Testis (tissue), 3 donors: ENCODE results near the gene ABL1. TPM values are rescaled to one million over a fixed set of nuclear protein-coding genes. Genes with fewer than 3 reads are reported as not detected.

ENCODE experiments used
- DNase-seq: peaks from one replicate; pipeline ENCODE4 v3.0.0-alpha.2; 2019
- H3K27ac ChIP-seq, 2 donors: fragments of 200-600 bp; sonication (generic); one replicate each; pipeline ENCODE4 v1.5.1; 2019
- H3K27me3 ChIP-seq: fragments of 200-600 bp; sonication (generic); one replicate; pipeline ENCODE4 v1.5.1; 2019
- H3K36me3 ChIP-seq: fragments of 200-600 bp; sonication (generic); one replicate; pipeline ENCODE4 v1.5.1; 2017; ENCODE audit warnings: low read depth; ENCODE audit errors: missing control alignments
- H3K4me1 ChIP-seq: fragments of 200-600 bp; sonication (generic); one replicate; pipeline ENCODE4 v1.5.1; 2019
- H3K4me3 ChIP-seq, 2 donors: fragments of 200-600 bp; sonication (generic); one replicate each; pipeline ENCODE4 v1.5.1; 2017 to 2019
- H3K9me3 ChIP-seq: fragments of 200-600 bp; sonication (generic); one replicate; pipeline ENCODE4 v1.5.1; 2017
- CTCF ChIP-seq, 3 experiments: fragments of 450-650 bp in 2 of 3; fragments of 200-600 bp in 1 of 3; sonication (generic) in 1 of 3; IDR thresholded peaks; one replicate each; pipeline ENCODE4 v1.5.1; 2016 to 2019; ENCODE audit warnings: antibody characterized with exemption in 3 of 3, mild to moderate bottlenecking in 2 of 3, moderate library complexity in 1 of 3
- POLR2A ChIP-seq: fragments of 450-650 bp; IDR thresholded peaks from one replicate; pipeline ENCODE4 v1.6.1; 2017; ENCODE audit warnings: antibody characterized with exemption, mild to moderate bottlenecking, moderate library complexity
- WGBS, 2 donors: methylation state at CpG; one replicate each; pipeline ENCODE4 v1.1.5; 2018; 5-methylcytosine and 5-hydroxymethylcytosine counted together
- intact Hi-C: fragments of 100-400 bp; cut with DNase I; formaldehyde crosslinking; loops from one replicate; pipeline ENCODE4 v1.15.1; 2023; ENCODE audit warnings: low total_unique reads
- polyA plus RNA-seq: library from polyadenylated mRNA; stranded (reverse); fragments of 350-450 nt; fragmentation: Illumina TruSeq; extraction: RNeasy Lipid Tissue Mini Kit (QIAGEN cat#74804); gene quantifications from one replicate; pipeline ENCODE4 v1.2.3, GENCODE V29; 2014; ENCODE audit warnings: low read depth, low replicate concordance; ENCODE audit not compliant: insufficient read depth
- total RNA-seq, 2 donors: library from RNA; depleted of rRNA; stranded (reverse); fragments of >200 nt; gene quantifications; one replicate each; pipeline ENCODE4 v1.2.3, GENCODE V29; 2016

The ABL1 gene
- total and polyA plus RNA-seq, 3 donors from 2014 or later = 51.0 to 65.9 (median 57.2) TPM

- Histone ChIP-seq H3K4me3 (no peak overlapping the region), H3K4me1 (peaks cover 29% of the 10 kb centered on the region), H3K27me3 (no peaks in the 10 kb centered on the region), H3K9me3 (no peaks in the 10 kb centered on the region), H3K36me3 (no peaks in the 10 kb centered on the region), H3K27ac (no peak overlapping the region)
- intact Hi-C loops = loop anchor here (10.0 kb wide), 1 partner anchor 65 kb away; no protein-coding TSS in a partner anchor
- 89 to 93% methylated on average over 22 to 23 of the region's 23 CpGs for WGBS, 2 donors
- DNase-seq = no peak
- TF ChIP-seq POLR2A (no peak), CTCF (IDR thresholded peaks at IDR 0.05) (no peak)
Measured at GRCh38 chr9:130930132-130930803, 95.2 kb downstream of the ABL1 start.

- Histone ChIP-seq H3K27ac (no peak overlapping the region), H3K4me1 (peaks cover 34% of the 10 kb centered on the region), H3K27me3 (no peaks in the 10 kb centered on the region), H3K4me3 (no peak overlapping the region), H3K36me3 (no peaks in the 10 kb centered on the region), H3K9me3 (no peaks in the 10 kb centered on the region)
- DNase-seq = no peak
- intact Hi-C loops = loop anchor here (10.0 kb wide), 1 partner anchor 66 kb away; no protein-coding TSS in a partner anchor
- WGBS, 2 donors = 88 to 95% methylated on average over 9 to 15 of the region's 15 CpGs
- TF ChIP-seq CTCF (IDR thresholded peaks at IDR 0.05) = no peak
- TF ChIP-seq POLR2A = no peak
Measured at GRCh38 chr9:130930804-130931349, 95.8 kb downstream of the ABL1 start.

- no peaks in the 10 kb centered on the region for H3K9me3 ChIP-seq
- no peak overlapping the region for H3K27ac ChIP-seq
- H3K4me3 ChIP-seq = no peak overlapping the region
- H3K36me3 ChIP-seq = no peaks in the 10 kb centered on the region
- TF ChIP-seq CTCF (IDR thresholded peaks at IDR 0.05) (no peak), POLR2A (no peak)
- no peaks in the 10 kb centered on the region for H3K27me3 ChIP-seq
- 56 to 57% methylated on average over 20 of the region's 20 CpGs for WGBS, 2 donors
- peaks cover 43% of the 10 kb centered on the region for H3K4me1 ChIP-seq
- no peak for DNase-seq
- intact Hi-C loops = loop anchor here (10.0 kb wide), 1 partner anchor 67 kb away; no protein-coding TSS in a partner anchor
Measured at GRCh38 chr9:130931508-130932254, 96.6 kb downstream of the ABL1 start.

DNA sequence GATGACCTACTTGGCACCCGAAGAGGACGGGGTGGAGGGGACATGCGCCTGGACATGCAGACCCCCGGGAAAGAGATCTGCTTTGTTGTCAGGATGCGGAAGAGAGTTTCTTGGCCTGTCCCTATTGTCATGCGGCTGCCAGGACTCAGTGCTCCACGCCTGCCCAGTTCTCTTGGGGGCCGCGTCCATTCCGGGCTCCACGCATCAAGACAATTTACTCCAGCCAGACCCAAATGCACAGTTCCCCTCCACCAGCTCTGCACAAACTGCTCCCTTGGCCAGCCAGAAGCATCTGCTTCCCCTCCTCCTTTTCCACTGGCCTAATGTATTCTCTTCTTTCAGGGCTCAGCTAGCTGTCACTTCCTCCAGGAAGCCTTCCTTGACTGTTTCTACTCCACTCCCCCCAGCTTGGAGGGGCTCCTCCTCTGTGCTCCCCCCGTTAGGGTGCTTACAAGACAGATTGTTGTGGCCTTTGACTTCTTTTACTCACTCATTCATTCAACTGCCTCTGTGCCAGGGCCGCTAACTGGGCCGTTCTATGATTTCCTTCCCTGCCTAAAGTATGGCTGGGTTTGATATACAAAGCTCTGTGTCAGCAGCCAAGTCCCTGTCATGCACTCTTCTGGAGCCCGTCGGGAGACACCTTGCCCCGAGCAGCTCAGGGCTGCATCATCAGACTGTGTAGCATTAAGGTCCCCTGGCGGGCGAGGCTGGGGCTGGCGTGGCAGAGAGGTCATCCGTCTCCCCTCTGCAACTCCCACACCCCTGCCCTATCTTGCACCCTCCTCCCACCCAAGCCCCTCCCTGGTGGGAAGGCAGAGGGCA is 97.4 kb downstream of the ABL1 start:
- no peak overlapping the region for H3K4me3 ChIP-seq
- no peaks in the 10 kb centered on the region for H3K9me3 ChIP-seq
- TF ChIP-seq CTCF (IDR thresholded peaks at IDR 0.05) = no peak
- no peak for TF ChIP-seq POLR2A
- no peaks in the 10 kb centered on the region for H3K27me3 ChIP-seq
- H3K36me3 ChIP-seq = no peaks in the 10 kb centered on the region
- peak overlapping the region in 1 of 2 donors; percentile 22 for H3K27ac ChIP-seq
- DNase-seq = no peak
- intact Hi-C loops = loop anchor here (10.0 kb wide), 1 partner anchor 68 kb away; no protein-coding TSS in a partner anchor
- peaks cover 47% of the 10 kb centered on the region for H3K4me1 ChIP-seq
- 60 to 68% methylated on average over 21 of the region's 21 CpGs for WGBS, 2 donors
